GM12865 (cell line): Measurements from ENCODE around the gene DNAH9.

Experiments
- DNase-seq: peaks from one replicate; pipeline ENCODE4 v3.0.0; 2010; ENCODE audit warnings: low read depth
- H3K4me3 ChIP-seq: 2 replicates; pipeline ENCODE4 v1.5.1; 2011; ENCODE audit warnings: mild to moderate bottlenecking, low read depth, low read length, control low read depth
- CTCF ChIP-seq: IDR thresholded peaks from 2 replicates; pipeline ENCODE4 v1.5.1; 2011; ENCODE audit warnings: low read length, control low read depth, low read depth, inconsistent platforms; ENCODE audit not compliant: insufficient read depth; ENCODE audit errors: missing control alignments

DNAH9 gene

GRCh38 chr17:11554542-11554941 lies 43.7 kb upstream of the DNAH9 start:
- no peak overlapping the region for H3K4me3 ChIP-seq
- no peak for TF ChIP-seq CTCF
- DNase-seq, result no peak

- H3K4me3 ChIP-seq, result no peak overlapping the region
- DNase-seq, result no peak
- TF ChIP-seq CTCF, result no peak
Measured at GRCh38 chr17:11555530-11555929, 42.7 kb upstream of the DNAH9 start.

- no peak for TF ChIP-seq CTCF
- no peak for DNase-seq
- no peak overlapping the region for H3K4me3 ChIP-seq
Measured at GRCh38 chr17:11557727-11558452, 40.4 kb upstream of the DNAH9 start.

- no peak for TF ChIP-seq CTCF
- H3K4me3 ChIP-seq, result no peak overlapping the region
- no peak for DNase-seq
Measured at GRCh38 chr17:11558681-11559234, 39.5 kb upstream of the DNAH9 start.

GRCh38 chr17:11559601-11560000 lies 38.7 kb upstream of the DNAH9 start:
- no peak for TF ChIP-seq CTCF
- no peak overlapping the region for H3K4me3 ChIP-seq
- no peak for DNase-seq

GRCh38 chr17:11561281-11561680 lies 37.0 kb upstream of the DNAH9 start:
- no peak for TF ChIP-seq CTCF
- no peak overlapping the region for H3K4me3 ChIP-seq
- DNase-seq, result no peak

- H3K4me3 ChIP-seq, result no peak overlapping the region
- DNase-seq, result no peak
- TF ChIP-seq CTCF, result no peak
Measured at GRCh38 chr17:11561702-11562101, 36.6 kb upstream of the DNAH9 start.
